HG02623 (cell line): ENCODE measurements around the gene SEMA4G.

Experiments used
- ATAC-seq: cut with Tn5 transposase; IDR thresholded peaks from one replicate; pipeline ENCODE4 v1.9.1; 2021; ENCODE audit warnings: moderate library complexity; ENCODE audit not compliant: unreplicated experiment

SEMA4G gene

DNA sequence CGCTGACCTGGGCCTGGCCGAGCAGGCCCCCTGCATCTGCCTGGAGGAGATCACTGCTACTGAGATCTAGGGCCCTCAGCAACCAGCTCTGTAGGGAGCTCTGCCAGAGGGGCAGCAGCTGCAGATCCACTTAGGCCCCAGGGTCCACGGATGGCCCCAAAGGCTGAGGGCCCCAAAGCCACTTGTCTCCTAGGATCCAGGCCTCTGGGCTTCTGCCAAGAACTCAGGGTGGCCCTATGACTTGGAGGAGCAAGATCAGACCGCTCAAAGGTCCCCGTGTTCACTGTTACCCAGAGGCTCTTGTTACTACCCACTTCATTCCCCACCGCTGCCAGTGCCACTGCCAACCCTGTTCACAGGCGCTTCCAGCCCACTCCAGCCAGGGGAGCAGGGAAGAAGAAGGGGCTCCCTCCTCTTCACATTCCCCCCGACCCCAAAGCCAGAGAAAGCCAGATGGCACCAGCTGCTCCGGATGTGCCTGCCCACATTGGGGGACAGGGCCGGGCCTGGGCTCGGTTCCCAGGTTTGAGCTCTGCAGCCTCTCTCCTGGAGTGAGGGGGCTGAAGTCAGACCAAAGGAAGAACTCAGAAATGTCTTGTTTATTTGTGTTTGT lies 37.9 kb downstream of the SEMA4G start:
- no peak for ATAC-seq

DNA sequence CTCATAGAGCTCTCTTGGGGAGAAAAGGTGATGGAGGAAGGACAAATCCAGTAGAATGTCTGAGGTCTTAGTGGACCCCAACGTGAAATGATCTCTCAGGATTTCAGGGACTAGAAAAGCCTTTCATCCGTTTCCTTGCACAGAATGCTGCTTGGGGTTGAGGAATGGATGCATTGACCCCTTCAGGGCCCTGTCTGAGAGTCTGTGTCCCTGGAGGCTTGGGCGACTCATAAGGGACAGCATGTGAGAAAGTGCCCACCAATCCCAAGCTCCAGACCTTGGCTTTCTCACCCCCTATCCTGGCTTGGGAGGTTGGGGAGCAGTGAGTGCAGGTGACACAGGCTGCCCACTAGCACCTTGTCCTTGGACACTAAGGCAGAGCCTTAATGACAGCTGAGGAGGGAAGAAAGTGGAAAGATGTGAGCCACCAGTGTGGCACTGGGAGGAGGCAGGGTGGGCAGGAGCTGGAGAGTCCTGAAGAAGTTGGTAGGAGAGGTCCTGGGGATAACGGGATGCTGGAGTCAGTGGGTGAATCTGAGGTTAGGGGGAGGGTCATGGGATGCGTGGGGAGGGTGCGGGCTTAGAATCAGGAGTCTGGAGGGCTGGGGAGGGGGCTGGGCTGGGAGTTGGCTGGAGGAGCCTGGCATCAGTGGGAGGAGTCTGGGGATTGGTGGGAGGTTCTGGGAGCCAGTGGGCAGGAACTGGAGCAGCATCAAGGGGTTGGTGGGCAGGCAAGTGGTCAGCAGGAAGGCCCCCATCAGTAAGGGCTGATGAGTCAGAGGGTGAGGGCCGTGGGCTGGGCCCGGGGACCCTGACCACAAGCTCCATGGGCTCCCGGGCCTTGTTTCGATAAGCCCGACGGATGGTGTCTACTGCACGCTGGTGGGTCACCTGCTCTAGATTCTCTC lies 38.9 kb downstream of the SEMA4G start:
- no peak for ATAC-seq

DNA sequence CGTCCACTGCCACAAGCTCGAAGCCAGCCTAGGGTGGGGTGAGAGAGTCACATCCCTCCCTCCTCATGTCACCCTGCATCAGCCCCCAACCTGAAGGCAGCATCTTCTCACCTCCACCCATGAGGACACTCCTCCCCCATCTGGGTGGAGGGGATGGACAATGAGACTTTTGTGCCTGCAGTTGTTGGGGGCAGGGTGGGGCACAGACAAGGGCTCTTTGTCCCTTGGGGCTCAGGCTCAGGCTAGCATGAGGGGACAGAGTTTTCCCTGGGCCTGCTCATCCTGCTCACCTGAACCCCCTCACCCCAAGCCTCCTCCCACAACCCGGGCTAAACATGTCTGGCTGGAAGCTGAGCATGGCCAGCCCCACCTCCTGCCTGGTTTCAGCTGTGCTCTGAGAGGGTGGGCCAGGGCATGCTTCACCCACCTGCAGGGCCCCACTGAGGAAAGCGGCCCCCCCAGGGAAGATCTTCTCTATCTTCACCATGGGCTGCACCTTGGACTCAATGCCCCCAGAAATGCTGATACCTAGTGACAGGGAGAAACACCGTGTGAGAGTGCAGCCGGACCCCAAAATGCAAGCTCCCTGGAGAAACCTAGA lies 39.6 kb downstream of the SEMA4G start:
- ATAC-seq: no peak

DNA sequence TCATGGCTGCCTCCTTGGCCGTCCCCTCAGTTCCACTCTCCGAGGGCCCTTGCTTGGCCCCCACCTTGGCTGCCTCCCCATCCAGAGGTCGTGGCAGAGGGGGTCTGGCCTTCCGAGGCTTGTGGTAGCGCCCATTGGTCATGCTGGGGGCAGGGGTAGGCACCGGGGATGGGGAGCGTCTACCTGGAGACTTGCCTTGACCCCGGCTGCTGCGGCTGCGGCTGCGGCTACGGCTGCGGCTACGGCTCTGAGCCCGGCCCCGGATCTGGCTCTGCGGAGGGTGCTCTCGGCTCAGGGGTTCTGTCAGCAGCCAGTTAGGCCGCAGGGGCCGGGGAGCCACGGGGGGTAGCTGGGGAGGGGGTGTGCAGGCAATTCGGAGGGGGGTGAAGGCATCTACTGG lies 41.0 kb downstream of the SEMA4G start:
- no peak for ATAC-seq

DNA sequence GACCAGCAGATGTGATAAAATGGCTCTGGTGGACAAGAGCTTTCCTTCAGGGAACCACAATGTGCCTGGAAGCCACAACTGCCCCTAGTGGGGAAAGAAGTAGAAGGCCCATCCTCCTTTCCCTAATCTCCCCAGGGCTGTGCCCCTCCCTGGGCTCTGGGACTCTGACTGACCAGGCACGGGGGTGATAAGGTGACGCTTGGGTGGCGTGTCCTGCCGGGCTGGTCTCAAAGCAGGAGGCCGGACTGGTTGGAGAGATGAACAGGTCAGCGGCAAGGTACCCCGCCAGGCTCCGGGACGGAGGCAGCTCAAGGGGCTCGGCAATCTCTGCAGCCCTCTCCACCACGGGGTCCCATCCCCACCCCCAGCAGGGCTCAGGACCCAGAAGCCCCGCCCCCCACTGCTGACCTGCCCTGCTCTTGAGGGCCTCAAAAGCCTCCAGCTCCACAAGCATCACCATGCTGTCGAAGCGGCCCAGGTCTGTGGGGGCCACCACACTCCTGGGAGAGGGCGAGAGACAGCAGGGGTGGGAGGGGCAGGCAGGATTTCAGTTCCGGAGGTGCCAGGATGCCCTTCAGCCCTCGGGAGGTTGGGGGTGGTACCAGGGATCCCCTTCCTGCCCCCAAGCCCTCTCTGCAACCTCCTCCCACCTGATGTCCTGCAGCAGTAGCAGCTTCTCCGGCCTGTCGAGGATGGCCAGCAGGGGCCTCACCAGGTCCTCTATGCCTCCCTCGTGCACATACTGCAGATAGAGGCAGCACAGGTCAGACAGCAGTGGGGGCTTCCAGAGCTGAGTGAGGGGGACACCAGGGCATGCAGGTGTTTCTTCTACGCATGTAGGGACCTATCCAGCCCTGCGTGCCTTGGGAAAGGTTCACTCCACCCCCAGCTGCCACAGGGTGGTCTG lies 42.5 kb downstream of the SEMA4G start:
- no peak for ATAC-seq

DNA sequence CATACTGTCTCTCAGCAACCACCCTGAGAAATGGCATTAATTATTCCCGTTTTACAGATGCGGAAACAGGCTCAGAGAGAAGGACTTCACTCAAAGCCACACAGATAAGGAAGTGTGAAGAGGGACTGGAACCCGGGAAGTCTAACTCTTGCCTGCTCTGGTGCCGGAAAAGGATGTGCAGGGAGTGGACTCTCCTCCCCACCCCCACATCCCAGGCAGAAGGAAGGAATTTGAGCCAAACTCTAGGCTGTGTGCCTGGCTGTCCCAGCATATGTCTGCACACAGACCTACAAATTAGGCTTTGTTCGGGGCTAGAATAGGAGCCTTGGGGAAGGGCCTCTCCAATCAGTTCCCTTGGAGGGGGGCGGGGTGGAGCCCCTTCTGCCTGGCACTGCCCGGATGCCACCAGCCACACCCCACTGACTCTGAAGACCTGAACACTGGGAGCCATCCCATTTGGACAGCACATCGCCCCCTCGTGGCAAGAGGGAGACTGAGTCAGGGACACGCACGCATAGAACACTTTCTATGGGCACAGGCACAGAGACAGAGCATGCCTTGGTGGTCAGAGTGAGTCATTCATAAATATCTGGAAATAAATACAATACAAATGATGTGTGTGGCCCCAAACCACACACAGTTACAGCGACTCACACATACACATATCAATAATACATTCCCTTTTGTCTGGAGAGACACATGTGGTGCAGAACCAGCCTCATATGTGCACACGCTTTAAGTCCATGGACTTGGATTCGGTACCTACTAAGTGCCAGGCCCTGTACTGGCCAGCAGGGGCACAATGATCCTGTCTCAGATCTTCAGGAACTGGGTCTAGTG lies 43.4 kb downstream of the SEMA4G start:
- peak; percentile 73 for ATAC-seq

DNA sequence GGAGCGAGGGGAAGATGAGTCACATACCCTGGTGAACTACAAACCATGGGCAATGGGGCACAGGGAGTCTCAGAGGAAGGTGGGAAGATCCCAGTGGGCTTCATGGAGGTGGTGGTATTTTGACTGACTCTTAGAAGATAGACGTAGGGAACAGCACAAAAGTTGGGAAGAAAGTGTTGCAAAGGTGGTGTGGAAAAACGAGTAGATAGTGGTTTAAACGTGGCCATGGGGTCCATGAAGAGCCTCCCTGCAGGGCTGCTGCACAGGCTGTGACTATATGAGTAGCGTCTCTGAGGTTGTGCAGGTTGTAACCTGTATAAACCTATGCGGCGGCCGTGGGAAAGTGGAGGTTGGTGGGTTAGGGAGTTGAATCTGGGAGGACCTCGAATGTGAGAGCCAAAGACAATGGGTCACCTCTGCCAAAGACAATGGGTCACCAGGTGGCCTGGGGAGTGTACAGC lies 44.1 kb downstream of the SEMA4G start:
- ATAC-seq: no peak

DNA sequence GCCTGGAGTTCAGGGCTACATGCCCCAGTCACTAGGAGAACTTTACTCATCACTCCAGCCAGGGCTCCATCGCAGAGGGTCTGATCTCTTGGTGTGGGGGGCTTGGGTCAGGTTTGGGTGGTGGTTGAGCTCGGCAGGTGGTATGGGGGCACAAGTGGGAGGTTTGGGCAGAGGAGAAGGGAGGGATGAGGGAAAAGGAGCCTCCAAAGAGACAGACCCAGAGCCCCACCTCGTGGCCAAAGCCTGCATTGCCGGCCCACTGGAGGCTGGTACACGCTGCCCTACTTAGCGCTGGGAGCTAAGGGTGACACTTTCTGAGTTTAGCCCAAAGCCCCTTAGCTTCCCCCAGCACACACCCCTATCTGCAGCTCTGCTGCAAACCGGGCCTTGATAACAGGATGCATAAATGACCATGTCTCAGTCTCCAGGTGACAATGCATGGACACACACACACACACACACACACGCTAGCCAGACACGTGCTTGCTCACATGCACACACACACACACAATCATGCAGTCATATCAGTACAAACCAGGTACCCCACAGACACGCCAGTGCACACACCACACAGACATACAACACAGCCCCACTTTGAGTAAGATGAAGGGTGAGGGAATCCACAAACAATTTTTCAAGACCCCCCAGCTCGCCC lies 45.1 kb downstream of the SEMA4G start:
- no peak for ATAC-seq

DNA sequence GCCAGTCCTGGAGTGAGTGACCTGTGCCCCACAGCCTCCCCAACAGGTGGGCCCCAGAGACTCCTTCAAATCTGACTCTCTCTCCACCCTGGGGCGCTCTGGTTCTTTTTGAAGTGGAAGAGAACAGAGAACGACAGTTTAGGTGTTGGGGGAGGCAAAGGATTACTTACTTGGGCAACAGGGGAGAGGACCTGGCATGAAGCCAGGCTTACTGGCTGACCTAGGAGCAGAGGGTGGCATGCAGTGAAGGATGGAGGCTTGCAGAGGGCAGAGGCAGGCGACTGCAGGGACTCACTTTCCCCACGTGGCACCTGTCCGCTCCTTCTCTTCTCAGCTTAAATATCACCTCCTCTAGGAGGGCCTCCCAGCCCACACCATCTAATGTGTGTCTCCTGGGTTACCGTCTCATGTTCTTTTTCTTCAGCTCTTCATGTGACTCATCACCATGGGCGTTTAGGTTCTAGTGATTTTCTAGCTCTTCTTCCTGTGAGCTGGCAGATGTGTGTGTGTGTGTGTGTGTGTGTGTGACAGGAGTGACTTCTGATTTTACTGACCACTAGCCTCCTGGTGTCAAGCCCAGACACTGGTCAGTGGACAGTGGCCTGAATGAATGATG lies 45.8 kb downstream of the SEMA4G start:
- ATAC-seq: no peak

DNA sequence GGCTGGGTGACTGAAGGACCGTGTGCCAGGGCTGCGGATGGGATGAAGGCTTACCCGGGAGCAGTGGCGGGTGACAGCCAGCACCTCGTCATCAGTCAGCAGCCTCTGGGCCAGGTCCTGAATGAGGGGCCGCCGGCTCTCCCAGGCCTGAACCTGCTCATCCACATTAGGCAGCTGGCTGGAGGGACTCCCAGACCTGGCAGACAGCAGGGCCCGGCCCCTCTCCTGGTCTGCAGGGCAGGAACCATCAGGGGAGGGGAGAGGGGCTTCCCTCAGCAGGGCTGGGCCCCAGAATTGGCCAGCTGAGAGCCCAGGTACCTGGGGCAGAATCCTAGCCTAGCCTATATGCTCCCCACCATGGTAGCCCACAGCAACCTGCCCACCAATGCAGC lies 46.3 kb downstream of the SEMA4G start:
- ATAC-seq: no peak

DNA sequence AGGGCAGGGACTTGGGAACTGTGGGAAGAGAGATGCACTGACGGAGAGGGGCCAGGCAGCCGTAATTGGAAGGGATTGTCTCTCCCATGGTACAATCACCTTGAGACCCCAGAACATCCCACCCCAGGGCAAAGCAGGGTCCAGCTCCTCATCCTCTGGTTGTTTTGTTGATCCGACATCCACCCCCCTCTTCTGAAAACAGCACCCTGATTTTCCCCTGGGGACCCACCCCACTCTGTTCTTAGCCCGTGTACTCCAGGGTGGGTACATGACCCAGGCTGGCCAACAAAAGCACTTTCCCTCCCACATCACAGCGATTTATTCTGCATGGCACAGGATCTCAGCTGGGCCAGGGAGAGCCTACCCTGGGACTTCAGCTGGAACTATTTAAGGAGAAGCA lies 47.5 kb downstream of the SEMA4G start:
- no peak for ATAC-seq

DNA sequence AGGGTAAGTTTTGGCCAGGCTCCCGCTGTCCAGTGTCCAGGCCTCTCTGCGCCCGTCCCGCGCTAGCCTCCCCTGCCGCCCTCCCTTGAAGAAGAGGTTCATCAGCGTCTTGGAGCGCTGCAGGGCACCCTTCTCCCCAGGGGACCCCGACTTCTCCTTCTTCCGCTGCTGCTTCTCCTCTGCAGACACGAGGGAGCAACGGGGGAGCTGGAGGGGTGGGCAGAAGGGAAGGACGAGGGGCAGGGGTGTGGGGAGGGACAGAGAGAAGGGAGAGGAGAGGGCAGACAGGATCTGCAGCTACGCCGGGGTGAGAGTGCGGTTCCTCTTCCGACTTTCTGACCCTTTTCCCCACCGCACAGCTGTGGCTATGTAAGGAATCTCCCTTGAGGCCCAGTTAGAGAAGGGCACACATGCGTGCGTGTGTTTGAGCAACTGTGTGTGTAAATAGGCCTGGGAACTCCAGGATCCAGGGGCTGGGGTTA lies 48.9 kb downstream of the SEMA4G start:
- no peak for ATAC-seq

DNA sequence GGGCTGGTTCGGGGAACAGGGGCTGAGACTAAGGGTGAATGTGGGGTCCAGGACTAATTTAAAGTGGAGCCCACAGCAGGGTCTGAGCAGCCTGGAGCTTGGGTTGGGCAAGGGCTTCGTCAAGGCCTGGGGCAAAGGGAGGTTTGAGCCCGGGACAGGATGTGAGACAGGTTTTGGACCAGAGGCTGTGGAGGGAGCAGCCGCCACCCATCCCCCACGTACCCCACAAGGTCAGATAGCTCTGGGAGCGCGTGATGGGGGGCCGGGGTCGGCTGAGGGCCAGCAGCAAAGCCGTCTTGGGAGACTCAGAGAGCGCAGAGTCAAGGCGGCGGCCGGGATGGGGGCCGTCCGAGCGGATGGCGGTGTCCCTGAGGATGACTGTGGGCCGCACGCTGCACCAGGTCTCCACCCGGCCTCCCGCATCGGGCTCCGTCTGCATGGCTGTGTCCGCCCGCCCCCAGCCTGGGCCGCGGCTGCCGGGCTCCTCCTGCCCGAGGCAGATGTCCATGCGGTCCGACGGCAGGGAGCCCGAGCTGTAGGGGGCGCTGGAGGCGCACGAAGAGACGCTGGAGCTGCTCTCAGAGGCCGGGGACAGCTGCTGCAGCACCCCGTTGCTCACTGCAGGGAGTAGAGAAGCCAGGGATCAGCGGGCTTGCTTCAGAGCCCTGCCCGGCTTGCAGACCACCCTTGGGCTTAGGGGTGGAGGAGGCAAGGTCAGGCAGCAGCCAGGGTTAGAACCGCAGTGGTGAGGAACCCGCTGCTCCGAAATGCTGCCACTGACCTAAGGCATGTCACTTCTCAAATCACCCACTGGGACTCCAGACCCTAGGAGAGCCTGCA lies 49.5 kb downstream of the SEMA4G start:
- ATAC-seq: no peak
